T-helper 2 cell (primary cell): Measurements from ENCODE around the gene SRY.

Source experiments
- DNase-seq, 5 experiments: peaks; one replicate each; pipeline versions ENCODE4 v3.0.0 to v3.0.0-alpha.2; 2012 to 2022
- total RNA-seq, 2 donors: gene quantifications; one replicate each; lab custom pipeline; 2026; lab: John Stamatoyannopoulos, UW

Gene SRY
- 0 reads per million in 2 donors for total RNA-seq

- DNase-seq, result no peak
Measured at GRCh38 chrY:2787600-2787999, at the start of gene SRY. TSS of gene SRY (minus strand) at chrY:2787682. CDS start at chrY:2787603, 79 bp downstream.

DNA sequence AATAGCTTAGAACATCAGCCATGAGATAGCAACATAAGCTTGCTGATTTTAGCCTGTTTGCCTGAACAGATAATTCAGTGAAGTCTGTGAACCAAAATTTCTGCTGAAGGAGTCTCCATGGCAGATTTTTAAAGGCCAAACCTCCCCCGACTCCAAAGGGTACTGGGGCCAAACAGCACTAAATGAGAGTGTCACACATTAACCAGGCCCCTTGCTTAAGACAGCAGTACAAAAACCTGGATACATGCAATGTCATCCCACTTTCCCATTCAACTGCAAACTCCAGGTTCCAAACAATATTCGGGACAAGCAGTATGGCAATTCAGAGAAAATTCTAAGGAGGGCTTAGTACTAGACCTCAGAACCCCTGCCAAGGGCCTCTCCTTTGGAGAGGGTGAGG is 49.6 kb upstream of the SRY start:
- no peak for DNase-seq

DNA sequence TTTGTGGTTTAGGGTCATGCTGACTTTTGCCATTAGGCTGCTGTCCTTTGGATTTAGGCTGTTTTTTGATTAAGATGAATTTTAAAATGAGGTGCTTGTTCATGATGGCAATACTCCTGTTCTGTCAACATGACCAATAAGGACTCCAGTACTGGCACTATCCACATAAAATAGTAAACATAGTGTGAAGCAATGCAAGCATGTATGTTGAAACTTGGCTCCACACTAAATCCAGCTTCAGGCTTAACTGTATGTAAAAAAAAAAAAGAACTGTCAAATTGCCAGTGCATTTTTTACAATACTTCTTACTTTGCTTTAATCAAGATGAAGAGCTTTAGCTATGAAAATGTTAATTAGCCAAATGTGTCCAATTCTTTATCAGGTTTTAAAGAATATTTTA is 47.7 kb upstream of the SRY start:
- no peak for DNase-seq

DNA sequence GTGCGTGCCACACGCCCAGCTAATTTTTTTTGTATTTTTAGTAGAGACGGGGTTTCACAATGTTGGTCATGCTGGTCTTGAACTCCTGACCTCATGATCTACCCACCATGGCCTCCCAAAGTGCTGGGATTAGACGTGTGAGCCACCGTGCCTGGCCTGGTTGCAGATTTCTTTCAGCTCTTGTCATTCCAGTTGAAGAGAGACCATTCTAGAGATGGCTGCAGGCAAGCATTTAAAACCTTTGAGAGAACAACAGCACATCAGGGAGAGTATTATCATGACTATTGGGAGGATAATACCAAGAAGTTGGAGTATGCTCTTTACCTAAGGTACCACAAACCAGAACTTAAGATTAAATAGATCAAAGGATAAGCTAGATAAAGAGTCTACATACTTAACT is 41.0 kb upstream of the SRY start:
- no peak for DNase-seq

DNA sequence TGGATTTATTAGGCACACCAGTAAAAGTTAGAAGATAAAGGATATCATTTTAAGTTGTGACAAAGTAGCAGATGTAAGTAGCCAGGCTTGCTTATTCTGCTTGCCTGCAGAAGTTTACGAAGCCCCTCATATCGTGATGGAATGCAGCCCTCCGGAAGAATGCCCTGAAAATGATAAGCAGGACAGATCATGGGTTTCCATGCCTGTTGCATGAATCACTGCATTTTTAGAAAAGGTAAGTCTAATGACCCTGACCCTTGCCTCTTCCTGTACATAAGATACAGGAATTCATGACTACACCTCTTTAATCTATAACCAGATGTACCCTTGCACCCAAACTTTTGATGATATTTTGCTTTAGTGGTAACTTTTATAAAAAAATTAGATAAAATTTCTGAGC is 37.0 kb upstream of the SRY start:
- DNase-seq, result no peak

- DNase-seq, result peak in 1 of 5 experiments; percentile 90
Measured at GRCh38 chrY:2817146-2817896, 29.8 kb upstream of the SRY start.

DNA sequence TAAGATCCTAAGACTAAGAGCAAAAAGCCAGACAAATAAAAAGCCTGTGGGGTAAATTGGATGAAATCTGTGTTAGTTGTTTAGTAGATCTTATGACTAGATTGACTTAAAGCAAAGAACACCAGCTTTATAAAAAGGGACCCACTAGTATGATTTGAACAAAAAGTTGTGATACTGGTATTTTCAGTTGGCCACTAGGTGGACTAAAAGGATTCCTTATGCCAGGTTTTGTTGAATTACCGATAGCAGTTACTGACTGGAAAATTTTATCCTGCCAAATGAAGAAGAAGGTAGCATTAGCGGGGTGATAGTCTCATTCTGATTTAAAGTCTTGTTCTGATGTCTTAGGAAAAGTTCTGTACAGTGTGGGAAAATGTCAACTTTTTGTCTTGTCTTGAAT is 12.8 kb upstream of the SRY start:
- DNase-seq, result peak in 1 of 5 experiments; percentile 43

- DNase-seq, result no peak
Measured at GRCh38 chrY:2797991-2798390, 10.5 kb upstream of the SRY start.

DNA sequence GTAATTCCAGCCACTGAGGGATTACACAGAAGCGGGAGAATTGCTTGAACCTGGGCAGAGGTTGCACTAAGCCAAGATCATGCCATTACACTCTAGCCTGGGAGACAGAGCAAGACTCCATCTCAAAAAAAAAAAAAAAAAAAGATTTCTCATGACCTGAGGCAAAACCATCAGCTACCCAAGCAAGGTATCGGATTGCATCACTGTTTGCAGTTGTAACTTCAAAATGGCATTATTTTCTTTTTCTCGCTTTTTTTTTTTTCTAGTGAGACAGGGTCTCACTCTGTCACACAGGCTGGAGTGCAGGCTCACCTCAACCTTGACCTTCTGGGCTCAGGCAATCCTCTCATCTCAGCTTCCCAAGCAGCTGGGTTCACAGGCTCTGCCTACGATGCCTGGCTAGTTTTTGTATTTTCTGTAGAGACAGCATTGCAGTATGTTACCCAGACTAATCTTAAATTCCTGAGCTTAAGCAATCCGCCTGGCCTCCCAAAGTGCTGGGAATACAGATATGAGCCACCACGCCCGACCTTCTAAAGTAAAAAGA is 9.6 kb upstream of the SRY start:
- no peak for DNase-seq

GRCh38 chrY:2789756-2790155 is 2.3 kb upstream of the SRY start:
- peak in 1 of 5 experiments; percentile 22 for DNase-seq

- no peak for DNase-seq
Measured at GRCh38 chrY:2786876-2787512, 488 bp downstream of the SRY start.
